NT2/D1 (cell line): ENCODE data around the gene TNFRSF8.

Source experiments
- YY1 ChIP-seq: IDR thresholded peaks from 2 replicates; pipeline ENCODE4 v1.6.1; 2011; ENCODE audit not compliant: insufficient read length, insufficient read depth
- ZNF274 ChIP-seq: IDR thresholded peaks from 2 replicates; pipeline ENCODE4 v1.6.1; 2011; ENCODE audit warnings: mild to moderate bottlenecking, low read depth, low read length

GRCh38 chr1:12124693-12125421 lies 61.8 kb downstream of the TNFRSF8 start:
- TF ChIP-seq YY1 (no peak), ZNF274 (no peak)
